Calu3 (cell line): ENCODE results near the gene C1QTNF9B. TPM values are rescaled to one million over a fixed set of nuclear protein-coding genes. Genes with fewer than 3 reads are reported as not detected.
A peak's percentile ranks its signal among the peaks of the same experiment; 100 is the strongest.
"Not testable (repeated sequence)": the region's sequence is repeated elsewhere in the genome, so short reads cannot be mapped to it uniquely, and the experiment has no call there.

Experiments
- BruUV-seq: library from RNA; stranded (reverse); fragments of 400-500 nt; replicated peaks from 2 replicates; lab custom pipeline; 2021; lab: Mats Ljungman, UMichigan
- CTCF ChIA-PET: fragments of 300-600 bp; sonication (Branson Sonifier 250); formaldehyde crosslinking; loops from one replicate; lab custom pipeline; 2022; ENCODE audit warnings: antibody characterized with exemption; lab: Charles Lee
- DNase-seq: peaks from one replicate; pipeline ENCODE4 v3.0.0; 2022
- H3K27ac Mint-ChIP-seq: one replicate; pipeline ENCODE4 v1.8.0; 2022; ENCODE audit warnings: mixed read lengths; ENCODE audit not compliant: unreplicated experiment
- H3K27me3 Mint-ChIP-seq: one replicate; pipeline ENCODE4 v1.8.0; 2022; ENCODE audit warnings: mixed read lengths; ENCODE audit not compliant: unreplicated experiment
- H3K36me3 Mint-ChIP-seq: one replicate; pipeline ENCODE4 v1.8.0; 2022; ENCODE audit warnings: mild to moderate bottlenecking, moderate library complexity, mixed read lengths; ENCODE audit not compliant: insufficient read depth, unreplicated experiment
- H3K4me1 Mint-ChIP-seq: one replicate; pipeline ENCODE4 v1.8.0; 2022; ENCODE audit warnings: mild to moderate bottlenecking, low read depth, mixed read lengths; ENCODE audit not compliant: unreplicated experiment
- H3K4me3 Mint-ChIP-seq: one replicate; pipeline ENCODE4 v1.8.0; 2022; ENCODE audit warnings: mild to moderate bottlenecking, low read depth, moderate library complexity, mixed read lengths; ENCODE audit not compliant: unreplicated experiment
- H3K9me3 Mint-ChIP-seq: one replicate; pipeline ENCODE4 v1.8.0; 2022; ENCODE audit warnings: low read depth, mixed read lengths; ENCODE audit not compliant: unreplicated experiment
- CTCF ChIP-seq: fragments of 200-600 bp; IDR thresholded peaks from one replicate; pipeline ENCODE4 v1.8.0; 2022; ENCODE audit warnings: antibody characterized with exemption; ENCODE audit not compliant: unreplicated experiment
- intact Hi-C: fragments of 100-400 bp; cut with micrococcal nuclease; formaldehyde crosslinking; loops from one replicate; pipeline ENCODE4 v1.10.0; 2022; ENCODE audit not compliant: unreplicated experiment
- total RNA-seq: library from RNA; stranded (reverse); gene quantifications from 2 replicates; pipeline ENCODE4 v1.2.3, GENCODE V29; 2022

C1QTNF9B gene
- total RNA-seq, 1 experiment from 2014 or later: not detected

GRCh38 chr13:23889615-23890607 is 7.4 kb downstream of the C1QTNF9B start:
- CTCF ChIA-PET: interaction anchor here (1.4 kb wide), 1 partner anchor 424 kb away, joined by 4 read pairs; no protein-coding TSS in a partner anchor
- peaks cover 9% of the 10 kb centered on the region for H3K4me1 Mint-ChIP-seq
- TF ChIP-seq CTCF: no peak
- peak overlapping the region; percentile 84 for H3K27ac Mint-ChIP-seq
- TSS peak; percentile 45 for BruUV-seq
- H3K27me3 Mint-ChIP-seq: no peaks in the 10 kb centered on the region
- peaks cover 28% of the 10 kb centered on the region for H3K36me3 Mint-ChIP-seq
- H3K4me3 Mint-ChIP-seq: peak overlapping the region; percentile 88
- intact Hi-C loops: loop anchor here (5.0 kb wide), 1 partner anchor 423 kb away; no protein-coding TSS in a partner anchor
- H3K9me3 Mint-ChIP-seq: no peaks in the 10 kb centered on the region
- no peak for DNase-seq

DNA sequence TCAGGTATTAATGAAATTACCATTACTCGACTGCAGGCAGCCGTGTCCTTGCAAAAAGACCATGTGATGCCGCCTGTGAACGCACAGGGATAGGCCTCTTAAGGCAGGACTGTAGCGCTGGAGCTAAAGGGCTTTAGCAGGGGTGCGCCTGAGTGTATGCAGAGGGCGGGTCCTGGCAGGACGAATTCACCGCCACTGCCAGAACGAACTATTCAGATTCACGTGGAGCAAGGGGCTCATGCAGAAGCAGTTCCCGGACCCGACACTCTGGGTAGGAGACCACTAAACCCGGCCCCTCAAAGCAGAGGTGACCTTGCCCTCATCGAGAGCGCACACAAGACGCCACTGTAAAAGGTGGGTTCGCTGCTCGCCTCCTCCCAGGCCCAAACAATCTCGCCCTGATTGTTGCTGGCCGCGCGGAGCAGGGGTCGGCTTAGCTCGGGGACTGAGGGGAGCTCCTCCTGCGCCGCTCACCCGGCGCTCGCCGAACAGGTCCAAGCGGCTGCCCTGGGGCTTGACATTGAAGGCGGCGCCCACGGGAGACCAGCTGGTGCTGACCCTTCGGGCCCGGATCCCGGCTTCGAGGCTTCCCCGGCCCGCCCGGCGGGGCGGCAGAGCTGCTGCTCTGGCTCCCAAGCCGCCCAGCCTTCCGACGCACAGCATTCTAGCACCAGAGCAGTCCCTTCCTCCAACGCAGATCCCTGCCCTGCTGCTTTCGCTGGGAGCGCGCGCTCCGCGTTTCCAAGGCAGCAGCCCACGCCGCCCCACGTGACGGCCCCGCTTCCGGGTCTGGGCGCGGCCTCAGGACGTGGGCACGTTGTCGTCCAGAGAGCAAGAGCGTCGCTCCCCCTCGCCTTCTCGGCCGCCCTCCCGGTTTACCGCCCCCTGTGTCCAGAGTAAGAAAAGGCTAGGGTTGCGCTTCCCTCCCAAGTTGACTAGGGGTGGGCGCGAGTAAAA is 8.4 kb downstream of the C1QTNF9B start, which contains the start of gene MIPEP:
Gene MIPEP, minus strand, starts transcription at position 743 of the 957 bp plus-strand sequence. Its CDS starts 80 bp downstream, at position 663.
- no TSS peak for BruUV-seq
- Mint-ChIP-seq H3K27me3 (no peaks in the 10 kb centered on the region), H3K4me3 (peak within 1 kb of the TSS; percentile 88), H3K36me3 (peaks cover 28% of the 10 kb centered on the region), H3K4me1 (peaks cover 9% of the 10 kb centered on the region), H3K27ac (peak within 1 kb of the TSS; percentile 84), H3K9me3 (no peaks in the 10 kb centered on the region)
- DNase-seq: peak; percentile 90
- TF ChIP-seq CTCF: peak; percentile 43
- CTCF ChIA-PET: interaction anchor here (1.4 to 1.7 kb wide), 2 partner anchors 21 to 423 kb away, joined by 4 to 5 read pairs; no protein-coding TSS in a partner anchor
- intact Hi-C loops: loop anchor here (5.0 kb wide), 1 partner anchor 422 kb away; no protein-coding TSS in a partner anchor

GRCh38 chr13:23884361-23884760 is 12.9 kb downstream of the C1QTNF9B start:
- DNase-seq, H3K4me3 Mint-ChIP-seq, BruUV-seq, H3K27ac Mint-ChIP-seq, H3K27me3 Mint-ChIP-seq, H3K4me1 Mint-ChIP-seq, intact Hi-C loops, CTCF ChIA-PET, H3K9me3 Mint-ChIP-seq: not testable (repeated sequence)
- H3K36me3 Mint-ChIP-seq: peaks cover 17% of the 10 kb centered on the region

DNA sequence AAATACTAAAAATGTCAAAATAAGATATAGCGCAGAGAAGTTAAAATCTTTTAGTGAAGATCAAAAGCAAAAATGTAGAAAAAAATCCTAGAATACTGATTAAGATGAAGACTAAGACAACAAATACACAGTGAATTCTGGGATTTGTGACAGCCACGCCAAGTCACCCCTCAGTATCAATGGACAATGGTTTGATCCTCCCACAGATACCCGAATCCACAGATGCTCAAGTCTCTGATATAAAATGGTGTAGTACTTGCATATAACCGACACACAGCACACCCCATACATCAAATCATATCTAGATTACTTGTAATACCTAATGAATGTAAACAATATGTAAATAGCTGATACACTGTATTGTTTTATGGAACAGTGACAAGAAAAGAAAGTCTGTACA is 14.0 kb downstream of the C1QTNF9B start:
- Mint-ChIP-seq H3K27me3 (no peaks in the 10 kb centered on the region), H3K4me3 (no peak overlapping the region), H3K27ac (no peak overlapping the region), H3K36me3 (peaks cover 6% of the 10 kb centered on the region), H3K4me1 (no peaks in the 10 kb centered on the region), H3K9me3 (no peaks in the 10 kb centered on the region)
- CTCF ChIA-PET: no interaction called here
- no TSS peak for BruUV-seq
- DNase-seq: no peak
- intact Hi-C loops: no loop called here
- no peak for TF ChIP-seq CTCF

DNA sequence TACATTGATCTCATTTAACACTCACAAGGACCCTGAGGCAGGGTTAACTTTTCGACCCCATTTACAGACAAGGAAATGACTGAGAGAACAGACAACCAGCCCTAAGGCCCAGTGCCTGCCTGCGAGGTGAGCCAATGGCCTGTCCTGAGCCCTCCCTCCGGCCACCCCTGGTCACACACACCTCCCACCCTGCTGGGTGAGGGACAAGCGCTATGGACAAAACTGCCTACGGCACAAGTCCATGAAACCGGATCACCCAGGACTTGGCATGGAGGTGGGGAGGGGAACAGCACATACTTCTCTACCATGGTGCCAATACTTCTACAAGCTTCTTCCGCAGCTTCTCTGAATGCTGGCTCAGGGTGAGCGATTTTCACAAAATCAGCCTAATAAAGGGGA is 15.9 kb downstream of the C1QTNF9B start:
- CTCF ChIA-PET, H3K4me1 Mint-ChIP-seq, H3K9me3 Mint-ChIP-seq, DNase-seq, H3K4me3 Mint-ChIP-seq, intact Hi-C loops, H3K27me3 Mint-ChIP-seq, BruUV-seq, H3K36me3 Mint-ChIP-seq, H3K27ac Mint-ChIP-seq: not testable (repeated sequence)

DNA sequence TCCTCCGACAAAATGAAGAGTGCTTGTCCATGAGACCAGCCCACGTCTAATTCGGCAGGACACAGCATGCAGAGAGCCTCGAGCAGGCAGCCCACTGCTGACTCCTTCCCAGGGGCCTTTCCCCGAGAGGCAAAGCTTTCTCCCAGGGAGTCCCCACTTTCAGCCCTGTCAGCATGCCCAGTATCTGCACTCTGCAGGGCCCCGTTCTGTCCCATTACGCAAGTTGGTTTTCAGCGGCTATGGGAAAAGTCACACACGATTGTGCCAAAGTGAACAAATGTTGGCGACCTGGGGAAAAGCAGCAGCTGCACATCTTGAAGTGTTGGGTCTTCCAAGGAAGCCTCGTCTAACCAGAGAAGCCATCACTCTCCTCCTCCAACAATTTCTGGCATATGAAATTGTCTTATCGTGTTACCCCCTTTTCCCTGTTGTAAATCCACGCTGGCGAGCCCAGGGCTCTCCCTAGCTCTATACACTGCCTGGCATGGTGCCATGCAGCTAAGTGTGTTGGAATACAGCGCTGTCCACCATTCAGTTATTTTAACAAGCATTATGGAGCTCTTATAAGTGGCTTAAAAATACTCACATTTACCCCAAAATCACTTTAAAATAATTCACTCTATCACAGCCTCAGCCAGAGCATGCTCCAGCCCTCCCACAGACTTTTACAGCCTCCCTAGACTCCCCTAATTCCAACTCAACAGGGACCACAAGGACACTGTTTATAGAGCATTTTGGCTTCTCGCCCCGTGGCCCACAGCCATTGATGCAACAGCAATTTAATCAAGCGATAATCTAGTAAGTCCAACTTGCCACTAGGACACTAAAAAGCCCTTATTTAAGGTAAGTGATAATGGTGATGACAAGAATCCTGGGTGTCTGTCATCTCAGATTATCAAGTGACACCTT is 16.6 kb downstream of the C1QTNF9B start:
- H3K4me3 Mint-ChIP-seq, H3K4me1 Mint-ChIP-seq, CTCF ChIA-PET, DNase-seq, H3K36me3 Mint-ChIP-seq, BruUV-seq, intact Hi-C loops, H3K9me3 Mint-ChIP-seq, H3K27ac Mint-ChIP-seq, H3K27me3 Mint-ChIP-seq: not testable (repeated sequence)
